SJSA1 (cell line): ENCODE results near the gene GIPC2. TPM values are rescaled to one million over a fixed set of nuclear protein-coding genes. Genes with fewer than 3 reads are reported as not detected.
"Not testable (repeated sequence)": the region's sequence is repeated elsewhere in the genome, so short reads cannot be mapped to it uniquely, and the experiment has no call there.

Experiments
- DNase-seq, 2 experiments: peaks; one replicate each; pipeline ENCODE4 v3.0.0-alpha.2; 2015 to 2020; ENCODE audit warnings: low spot score in 2 of 2, low read depth in 1 of 2
- H3K27ac ChIP-seq: fragments of 250-450 bp; sonication (Bioruptor Pico); 2 replicates; pipeline ENCODE4 v1.5.1; 2020; ENCODE audit warnings: mild to moderate bottlenecking, moderate library complexity
- H3K27me3 ChIP-seq: fragments of 250-450 bp; sonication (Bioruptor Pico); replicated peaks from 2 replicates; pipeline ENCODE4 v1.5.1; 2020; ENCODE audit warnings: mild to moderate bottlenecking, moderate library complexity
- H3K36me3 ChIP-seq: fragments of 250-450 bp; sonication (Bioruptor Pico); 2 replicates; pipeline ENCODE4 v1.5.1; 2020; ENCODE audit warnings: mild to moderate bottlenecking
- H3K4me1 ChIP-seq: fragments of 250-450 bp; sonication (Bioruptor Pico); replicated peaks from 2 replicates; pipeline ENCODE4 v1.6.1; 2021; ENCODE audit warnings: mild to moderate bottlenecking
- H3K4me3 ChIP-seq: fragments of 250-450 bp; sonication (Bioruptor Pico); 2 replicates; pipeline ENCODE4 v1.5.1; 2020; ENCODE audit warnings: mild to moderate bottlenecking
- H3K9me3 ChIP-seq: fragments of 250-450 bp; sonication (Bioruptor Pico); replicated peaks from 2 replicates; pipeline ENCODE4 v1.5.1; 2020; ENCODE audit warnings: mild to moderate bottlenecking
- total RNA-seq: library from RNA; depleted of rRNA; stranded (reverse); fragments of >200 nt; shearing (Covaris generic); gene quantifications from 2 replicates; pipeline ENCODE4 v1.2.3, GENCODE V29; 2014

GIPC2 gene
- total RNA-seq, 1 experiment from 2014 or later: 0.13 TPM

DNA sequence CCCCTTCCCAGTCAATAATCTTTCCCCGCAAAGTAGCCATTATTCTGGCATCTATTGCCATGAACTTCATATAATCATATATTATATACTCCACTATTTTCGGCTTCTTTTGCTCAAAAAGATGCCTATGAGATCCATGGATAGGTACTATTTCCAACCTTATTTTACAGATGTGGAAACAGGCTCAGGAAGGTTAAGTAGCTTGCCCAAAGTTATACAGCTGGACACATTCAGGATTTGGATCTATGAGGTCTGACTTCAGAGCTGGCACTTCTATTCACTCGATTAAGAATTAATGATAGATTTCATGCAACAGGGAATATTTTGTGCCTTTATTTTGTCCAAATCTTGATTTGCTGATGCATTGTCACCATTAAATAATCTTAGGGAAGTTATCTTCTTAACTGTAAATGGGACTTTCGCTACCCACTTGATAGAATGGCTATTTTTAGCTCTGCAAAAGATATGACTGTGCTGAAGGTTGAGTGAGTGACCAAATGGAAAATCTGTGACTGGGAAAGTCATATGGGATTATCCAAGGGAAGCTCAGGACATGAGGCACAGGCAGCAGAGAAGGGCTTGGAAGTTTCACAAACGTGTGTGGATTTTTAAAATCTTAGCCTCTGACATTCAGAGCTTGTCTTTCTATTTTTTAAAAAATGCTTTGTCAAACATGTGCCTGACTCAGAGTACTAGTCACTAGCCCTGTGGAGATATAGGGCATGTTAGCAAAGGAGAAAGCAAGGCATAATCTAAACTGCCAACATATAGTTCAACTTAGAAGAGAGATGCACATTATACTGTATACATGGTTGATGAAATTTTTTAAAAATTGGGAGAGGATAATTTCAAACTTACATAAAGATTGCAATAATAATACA, 36.5 kb downstream of the GIPC2 start:
- Histone ChIP-seq H3K4me1 (peaks cover 32% of the 10 kb centered on the region), H3K27me3 (no peaks in the 10 kb centered on the region), H3K27ac (0 out of 2 replicates have a peak overlapping the region, but pooled peaks have one; percentile 12), H3K4me3 (no peak overlapping the region), H3K36me3 (no peaks in the 10 kb centered on the region), H3K9me3 (peaks cover 8% of the 10 kb centered on the region; the same call in 1 of the 2 replicates)
- DNase-seq: no peak

DNA sequence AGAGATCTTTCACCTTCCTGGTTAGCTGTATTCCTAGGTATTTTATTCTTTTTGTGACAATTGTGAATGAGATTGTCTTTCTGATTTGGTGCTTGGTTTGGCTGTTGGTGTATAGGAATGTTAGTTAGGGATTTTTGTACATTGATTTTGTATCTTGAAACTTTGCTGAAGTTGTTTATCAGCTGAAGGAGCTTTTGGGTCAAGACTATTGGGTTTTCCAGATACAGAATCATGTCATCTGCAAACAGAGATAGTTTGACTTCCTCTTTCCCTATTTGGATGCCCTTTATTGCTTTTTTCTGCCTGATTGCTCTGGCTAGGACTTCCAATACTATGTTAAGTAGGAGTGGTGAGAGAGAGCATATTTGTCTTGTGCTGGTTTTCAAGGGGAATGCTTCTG, 38.9 kb downstream of the GIPC2 start:
- not testable (repeated sequence) for DNase-seq, H3K4me3 ChIP-seq, H3K9me3 ChIP-seq, H3K27ac ChIP-seq, H3K36me3 ChIP-seq, H3K27me3 ChIP-seq
- peaks cover 20% of the 10 kb centered on the region for H3K4me1 ChIP-seq

DNA sequence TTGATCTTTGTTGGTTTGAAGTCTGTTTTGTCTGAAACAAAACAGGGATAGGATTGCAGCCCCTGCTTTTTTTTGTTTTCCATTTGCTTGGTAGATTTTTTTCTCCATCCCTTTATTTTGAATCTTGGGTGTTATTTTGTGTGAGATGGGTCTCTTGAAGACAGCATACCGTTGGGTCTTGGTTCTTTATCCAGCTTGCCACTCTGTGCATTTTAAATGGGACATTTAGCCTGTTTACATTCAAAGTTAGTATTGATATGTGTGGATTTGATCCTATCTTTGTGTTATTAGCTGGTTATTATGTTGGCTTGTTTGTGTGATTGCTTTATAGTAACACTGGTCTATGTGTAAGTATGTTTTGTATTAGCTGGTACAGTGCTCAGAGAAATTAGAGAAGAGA, 40.9 kb downstream of the GIPC2 start:
- DNase-seq: no peak
- Histone ChIP-seq H3K4me1 (peaks cover 20% of the 10 kb centered on the region), H3K36me3 (no peaks in the 10 kb centered on the region)

DNA sequence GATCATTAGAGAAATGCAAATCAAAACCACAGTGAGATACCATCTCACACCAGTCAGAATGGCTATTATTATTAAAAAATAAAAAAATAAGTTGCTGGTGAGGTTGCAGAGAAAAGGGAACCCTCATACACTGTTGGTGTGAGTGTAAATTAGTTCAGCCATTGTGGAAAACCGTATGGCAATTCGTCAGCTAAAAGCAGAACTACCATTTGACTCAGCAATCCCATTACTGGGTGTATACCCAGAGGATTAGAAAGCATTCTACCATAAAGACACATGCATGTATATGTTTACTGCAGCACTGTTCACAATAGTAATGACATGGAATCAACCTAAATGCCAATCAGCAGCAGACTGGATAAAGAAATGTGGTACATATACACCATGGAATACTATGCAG, 42.2 kb downstream of the GIPC2 start:
- no peak for DNase-seq
- peaks cover 8% of the 10 kb centered on the region; the same call in 1 of the 2 replicates for H3K9me3 ChIP-seq
- H3K27ac ChIP-seq: no peak overlapping the region
- H3K36me3 ChIP-seq: no peaks in the 10 kb centered on the region
- peaks cover 24% of the 10 kb centered on the region for H3K4me1 ChIP-seq
- H3K27me3 ChIP-seq: no peaks in the 10 kb centered on the region
- no peak overlapping the region for H3K4me3 ChIP-seq

More for the DNA sequence above, 40.9 kb downstream of the GIPC2 start:
- Histone ChIP-seq H3K27me3 (no peaks in the 10 kb centered on the region), H3K27ac (no peak overlapping the region), H3K9me3 (peaks cover 8% of the 10 kb centered on the region; the same call in 1 of the 2 replicates), H3K4me3 (no peak overlapping the region)

DNA sequence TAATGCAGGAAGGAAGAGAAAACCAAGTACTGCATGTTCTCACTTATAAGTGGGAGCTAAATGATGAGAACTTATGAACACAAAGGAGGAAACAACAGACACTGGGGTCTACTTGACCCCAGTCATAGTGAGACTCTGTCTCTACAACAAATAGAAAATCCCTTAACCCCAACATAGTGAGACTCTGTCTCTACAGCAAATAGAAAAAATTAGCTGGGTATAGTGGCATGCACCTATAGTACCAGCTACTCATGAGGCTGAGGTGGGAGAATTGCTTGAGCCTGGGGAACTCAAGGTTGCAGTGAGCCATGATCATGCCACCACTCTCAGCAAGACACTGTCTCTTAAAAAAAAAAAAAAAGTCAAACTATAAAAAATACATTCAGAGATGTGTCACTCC, 42.7 kb downstream of the GIPC2 start:
- Histone ChIP-seq H3K4me1 (peaks cover 29% of the 10 kb centered on the region), H3K9me3 (peaks cover 8% of the 10 kb centered on the region; the same call in 1 of the 2 replicates), H3K36me3 (no peaks in the 10 kb centered on the region), H3K4me3 (no peak overlapping the region), H3K27me3 (no peaks in the 10 kb centered on the region), H3K27ac (no peak overlapping the region)
- DNase-seq: no peak

DNA sequence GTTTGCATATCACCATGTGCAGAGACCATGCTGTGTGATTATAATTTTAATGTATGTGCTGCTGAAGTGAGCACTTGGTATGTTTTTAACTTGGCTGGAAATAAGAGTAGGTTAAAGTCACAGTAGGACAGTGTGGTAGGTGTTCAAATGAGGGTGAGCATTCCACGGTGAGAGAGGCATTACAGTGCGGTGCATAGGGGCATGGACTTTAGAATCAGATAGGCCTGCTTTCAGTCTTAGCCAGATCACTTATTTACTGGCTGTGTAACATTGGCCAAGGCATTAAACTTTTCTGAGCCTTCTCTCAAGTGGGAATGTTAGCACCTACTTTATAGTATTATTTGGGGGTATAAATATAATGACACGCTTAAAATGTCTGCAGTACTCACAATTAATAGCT, 43.2 kb downstream of the GIPC2 start:
- Histone ChIP-seq H3K36me3 (no peaks in the 10 kb centered on the region), H3K4me3 (no peak overlapping the region), H3K4me1 (peaks cover 32% of the 10 kb centered on the region), H3K9me3 (peaks cover 8% of the 10 kb centered on the region; the same call in 1 of the 2 replicates), H3K27ac (no peak overlapping the region), H3K27me3 (no peaks in the 10 kb centered on the region)
- DNase-seq: no peak

DNA sequence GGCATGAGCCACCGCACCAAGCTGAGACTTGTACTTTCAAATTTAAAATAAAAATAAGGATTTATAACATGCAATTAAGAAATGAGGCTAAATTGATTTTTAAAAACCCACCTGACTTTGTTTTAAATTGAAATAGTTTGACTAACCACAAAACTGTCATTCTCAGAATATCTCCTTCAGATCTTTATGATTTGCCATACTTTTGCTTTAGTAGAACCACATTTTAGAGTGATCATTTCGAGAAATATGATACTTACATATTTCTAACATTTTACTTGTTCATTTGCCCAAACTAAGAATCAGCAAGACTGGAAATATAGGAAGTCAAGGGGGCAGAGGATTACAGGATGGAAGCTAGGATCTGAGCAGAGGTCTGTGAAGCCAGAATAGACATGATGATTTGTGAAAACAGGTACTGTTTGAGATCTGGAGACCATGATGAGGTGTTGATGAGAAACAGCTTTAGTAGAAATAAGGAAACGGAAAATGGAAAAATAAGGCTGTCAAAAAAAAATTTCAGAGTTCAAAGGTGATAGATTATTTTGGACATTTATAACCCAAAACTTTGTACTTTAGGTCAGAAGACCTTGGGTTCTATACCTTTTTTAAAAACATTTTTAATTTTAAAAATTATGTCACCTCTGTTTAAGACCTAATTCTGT, 44.8 kb downstream of the GIPC2 start:
- H3K27ac ChIP-seq: no peak overlapping the region
- no peaks in the 10 kb centered on the region for H3K36me3 ChIP-seq

DNA sequence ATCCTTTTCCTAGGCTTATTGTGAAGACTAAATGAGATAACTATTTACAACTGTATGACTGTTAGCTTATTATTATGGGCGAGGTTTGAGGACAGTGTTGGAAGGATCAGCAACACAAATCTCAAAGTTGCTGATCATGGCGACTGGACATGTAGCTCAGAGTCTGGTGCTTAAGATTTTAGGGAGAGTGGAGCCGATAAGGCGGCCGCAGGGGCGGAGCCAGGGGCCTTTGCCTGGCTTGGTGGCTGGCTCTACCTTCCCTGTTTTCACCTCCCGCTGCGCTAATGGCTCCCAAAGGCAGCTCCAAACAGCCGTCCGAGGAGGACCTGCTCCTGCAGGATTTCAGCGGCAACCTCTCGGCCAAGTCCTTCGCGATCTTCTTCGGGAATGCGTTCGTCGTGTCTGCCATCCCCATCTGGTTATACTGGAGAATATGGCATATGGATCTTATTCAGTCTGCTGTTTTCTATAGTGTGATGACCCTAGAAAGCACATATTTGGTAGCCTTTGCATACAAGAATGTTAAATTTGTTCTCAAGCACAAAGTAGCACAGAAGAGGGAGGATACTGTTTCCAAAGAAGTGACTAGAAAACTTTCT, 45.5 kb downstream of the GIPC2 start:
- Histone ChIP-seq H3K36me3 (no peaks in the 10 kb centered on the region), H3K4me3 (no peak overlapping the region), H3K27me3 (no peaks in the 10 kb centered on the region), H3K27ac (peak overlapping the region; percentile 37), H3K9me3 (peaks cover 6% of the 10 kb centered on the region; the same call in 1 of the 2 replicates), H3K4me1 (peaks cover 55% of the 10 kb centered on the region)
- no peak for DNase-seq

More for the DNA sequence above, 44.8 kb downstream of the GIPC2 start:
- DNase-seq: no peak
- no peak overlapping the region for H3K4me3 ChIP-seq
- H3K27me3 ChIP-seq: no peaks in the 10 kb centered on the region
- H3K9me3 ChIP-seq: peaks cover 8% of the 10 kb centered on the region; the same call in 1 of the 2 replicates
- H3K4me1 ChIP-seq: peaks cover 48% of the 10 kb centered on the region

DNA sequence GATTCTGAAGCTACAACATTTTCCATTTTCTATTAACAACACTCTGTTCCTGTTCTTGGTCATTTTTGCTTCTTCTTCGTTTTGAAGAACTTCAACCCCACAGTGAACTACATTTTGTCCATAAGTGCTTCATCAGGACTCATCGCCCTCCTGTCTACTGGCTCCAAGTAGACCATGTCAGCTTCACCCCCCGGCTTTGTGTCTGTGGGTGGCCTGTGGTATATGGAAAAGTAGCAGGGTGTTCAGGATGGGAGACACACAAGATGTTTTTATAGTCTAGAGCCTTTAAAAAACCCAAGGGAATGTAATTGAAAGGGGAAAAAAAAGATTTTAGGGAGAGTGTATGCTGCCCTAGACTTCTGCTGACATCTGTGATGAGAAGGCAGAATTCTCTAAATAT, 46.1 kb downstream of the GIPC2 start:
- H3K27ac ChIP-seq: peak overlapping the region; percentile 37; the same call in 1 of the 2 replicates
- no peak overlapping the region for H3K4me3 ChIP-seq
- peak; percentile 72 to 81 for DNase-seq
- no peaks in the 10 kb centered on the region for H3K36me3 ChIP-seq
- peaks cover 61% of the 10 kb centered on the region for H3K4me1 ChIP-seq
- H3K9me3 ChIP-seq: no peaks in the 10 kb centered on the region
- H3K27me3 ChIP-seq: no peaks in the 10 kb centered on the region

DNA sequence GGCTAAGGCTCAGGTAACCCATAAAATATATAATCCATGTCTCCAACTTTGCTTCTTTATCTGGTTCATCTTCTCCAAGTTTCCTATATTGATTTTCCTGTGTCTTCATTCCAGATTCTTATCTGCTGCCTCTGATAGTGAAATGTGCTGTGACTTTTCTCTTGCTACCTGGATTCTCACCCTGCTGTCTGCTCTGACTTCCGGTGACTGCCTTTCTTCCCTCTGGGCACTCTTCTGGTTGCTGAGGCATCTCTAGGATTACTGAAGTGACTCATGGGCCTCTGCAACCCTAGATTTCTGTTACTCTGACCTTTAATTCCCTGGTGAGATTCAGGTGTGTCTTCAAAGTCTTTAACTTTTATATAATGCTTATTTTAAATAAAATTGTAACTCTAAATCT, 46.9 kb downstream of the GIPC2 start:
- no peaks in the 10 kb centered on the region for H3K9me3 ChIP-seq
- H3K4me3 ChIP-seq: no peak overlapping the region
- no peaks in the 10 kb centered on the region for H3K27me3 ChIP-seq
- no peaks in the 10 kb centered on the region for H3K36me3 ChIP-seq
- DNase-seq: peak; percentile 48 to 55
- H3K4me1 ChIP-seq: peaks cover 66% of the 10 kb centered on the region
- H3K27ac ChIP-seq: peak overlapping the region; percentile 54

DNA sequence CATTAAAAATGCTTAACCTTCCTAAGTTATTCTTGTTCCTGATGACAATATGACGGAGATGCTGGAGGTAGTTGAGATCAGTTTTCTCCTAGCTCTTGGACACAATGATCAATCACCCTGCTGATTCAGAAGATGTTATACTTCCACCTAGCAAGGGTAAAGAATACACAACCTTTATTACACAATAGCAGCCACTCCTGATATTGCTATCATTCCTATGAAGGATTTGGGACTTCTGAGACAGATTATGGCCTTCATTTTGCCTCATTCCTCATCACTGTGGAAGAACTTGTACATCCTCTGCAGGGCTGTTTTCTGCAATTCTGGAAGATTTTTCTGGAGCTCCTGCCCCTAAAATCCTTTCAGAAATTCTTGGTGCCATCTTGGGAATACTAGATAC, 47.8 kb downstream of the GIPC2 start:
- Histone ChIP-seq H3K27me3 (no peaks in the 10 kb centered on the region), H3K4me3 (no peak overlapping the region), H3K36me3 (no peaks in the 10 kb centered on the region), H3K4me1 (peaks cover 66% of the 10 kb centered on the region), H3K27ac (peak overlapping the region; percentile 54; the same call in 1 of the 2 replicates), H3K9me3 (no peaks in the 10 kb centered on the region)
- no peak for DNase-seq

DNA sequence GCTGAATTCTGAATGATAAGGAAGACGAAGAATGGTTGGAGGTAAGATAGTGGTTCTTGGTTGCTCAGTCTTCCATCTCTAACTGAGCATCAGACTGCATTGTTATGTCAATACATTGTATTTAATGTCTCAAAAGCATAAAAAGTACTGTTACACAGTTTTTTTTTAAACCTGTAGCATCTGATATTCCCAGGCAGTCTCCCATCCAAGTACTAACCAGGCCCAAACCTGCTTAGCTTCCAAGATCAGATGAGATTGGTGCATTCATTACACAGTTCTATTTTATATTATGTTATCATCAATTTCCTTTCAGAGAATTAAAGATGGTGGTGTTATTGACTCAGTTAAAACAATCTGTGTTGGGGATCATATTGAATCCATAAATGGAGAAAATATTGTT, 48.9 kb downstream of the GIPC2 start:
- Histone ChIP-seq H3K27ac (peak overlapping the region; percentile 85), H3K27me3 (no peaks in the 10 kb centered on the region), H3K9me3 (no peaks in the 10 kb centered on the region), H3K36me3 (no peaks in the 10 kb centered on the region), H3K4me1 (peaks cover 66% of the 10 kb centered on the region), H3K4me3 (no peak overlapping the region)
- no peak for DNase-seq

DNA sequence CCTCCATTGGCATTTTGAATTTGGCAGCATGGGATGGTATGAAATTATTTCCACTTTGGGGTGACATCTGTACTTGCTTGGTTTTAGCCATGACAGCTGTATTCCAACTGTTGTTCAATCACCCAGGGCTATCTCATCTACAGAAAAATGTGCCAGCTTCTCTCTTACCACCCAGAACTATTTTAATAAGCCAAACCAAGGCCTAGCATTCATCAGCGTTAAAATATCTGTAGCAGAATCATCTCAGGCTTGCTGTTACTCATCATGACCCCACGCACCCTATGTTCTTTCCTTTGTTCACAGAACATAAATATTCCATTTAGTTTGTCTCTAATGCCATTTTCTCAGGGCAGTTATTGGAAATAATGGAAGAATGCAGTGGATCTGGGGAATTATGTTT, 49.8 kb downstream of the GIPC2 start:
- Histone ChIP-seq H3K4me3 (no peak overlapping the region), H3K27ac (peak overlapping the region; percentile 85)
- peak; percentile 51 to 78 for DNase-seq

DNA sequence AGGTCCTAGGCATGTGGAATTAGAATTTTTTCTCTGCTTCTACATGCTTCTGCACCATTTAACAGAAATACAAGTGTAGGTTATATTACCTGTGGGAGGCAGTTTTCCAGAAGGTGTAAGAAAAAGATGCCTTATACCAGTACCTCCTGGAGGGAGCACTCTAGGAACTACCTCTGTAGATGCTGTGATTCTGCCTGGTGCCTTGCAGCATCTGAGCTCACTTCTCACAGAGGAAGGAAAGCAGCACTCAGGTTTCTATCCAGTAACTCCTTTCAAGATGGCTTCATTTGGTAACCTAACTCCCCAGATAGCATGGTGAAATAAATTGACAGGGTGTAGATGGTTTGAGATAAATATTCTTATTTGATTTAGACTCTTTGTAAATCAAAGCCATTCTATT, 50.3 kb downstream of the GIPC2 start:
- Histone ChIP-seq H3K4me1 (peaks cover 65% of the 10 kb centered on the region), H3K27ac (peak overlapping the region; percentile 85), H3K27me3 (no peaks in the 10 kb centered on the region), H3K36me3 (no peaks in the 10 kb centered on the region), H3K4me3 (no peak overlapping the region), H3K9me3 (no peaks in the 10 kb centered on the region)
- DNase-seq: no peak

More for the DNA sequence above, 49.8 kb downstream of the GIPC2 start:
- peaks cover 65% of the 10 kb centered on the region for H3K4me1 ChIP-seq
- no peaks in the 10 kb centered on the region for H3K36me3 ChIP-seq
- no peaks in the 10 kb centered on the region for H3K27me3 ChIP-seq
- no peaks in the 10 kb centered on the region for H3K9me3 ChIP-seq
